H1 (cell line): ENCODE results near the gene ARL6IP5. TPM values are rescaled to one million over a fixed set of nuclear protein-coding genes. Genes with fewer than 3 reads are reported as not detected.

ENCODE experiments used
- FOSL1 ChIP-seq: IDR thresholded peaks from 2 replicates; pipeline ENCODE4 v1.6.1; 2011; ENCODE audit warnings: mild to moderate bottlenecking, low read depth, low read length, moderate library complexity; ENCODE audit not compliant: insufficient read depth
- polyA plus RNA-seq, 7 experiments: library from polyadenylated mRNA; depleted of rRNA in 3 of 7; stranded (reverse) in 5 of 7; unstranded in 2 of 7; fragments of >200 nt in 5 of 7; fragments of 200-250 nt in 2 of 7; gene quantifications; 1 replicate in 5 of 7; 2 replicates in 1 of 7; 4 replicates in 1 of 7; pipeline versions ENCODE4 v1.2.1 to v1.2.3, GENCODE V29; 2011 to 2013; ENCODE audit warnings: missing spikeins in 2 of 7, mixed read lengths in 2 of 7
- total RNA-seq: library from RNA; stranded (reverse); fragmentation: NEBNext Ultra II Directional; extraction: Animal tissue kit (Norgen Biotek cat#: 25700); gene quantifications from 2 replicates; pipeline ENCODE4 v1.2.1, GENCODE V29; 2021

The ARL6IP5 gene
- total and polyA plus RNA-seq, 2 of the 8 experiments (the other 6 are each of a cell fraction or from before 2014, with no cell fraction given) = 24.9 to 30.1 TPM

DNA sequence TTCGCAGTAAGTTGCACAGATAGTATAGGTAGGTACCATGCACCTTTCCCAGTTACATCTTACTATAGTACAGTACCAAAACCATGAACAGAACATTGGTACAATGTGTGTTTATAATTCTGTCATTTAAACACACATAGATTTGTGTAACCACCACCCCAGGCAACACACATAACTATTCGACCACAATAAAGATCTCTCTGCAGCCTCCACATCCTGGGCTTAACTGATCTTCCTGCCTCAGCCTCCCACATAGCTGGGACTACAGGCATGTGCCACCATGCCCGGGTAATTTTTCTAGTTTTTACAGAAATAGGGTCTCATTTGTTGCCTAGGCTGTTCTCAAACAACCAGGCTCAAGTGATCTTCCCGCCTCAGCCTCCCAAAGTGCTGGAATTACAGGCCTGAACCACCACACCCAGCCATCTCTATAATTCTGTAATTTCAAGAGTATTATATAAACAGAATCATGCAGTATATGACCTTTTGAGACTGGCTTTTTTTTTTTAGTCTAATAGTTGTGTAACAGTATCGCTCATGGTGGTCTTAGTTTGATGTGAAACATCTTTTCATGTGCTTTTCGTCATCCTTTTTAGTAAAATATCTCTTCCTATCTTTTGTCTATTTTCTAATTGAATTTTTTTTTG, 19.3 kb upstream of the ARL6IP5 start (continued):
- TF ChIP-seq FOSL1 = no peak
